Glutamatergic neuron (in vitro differentiated cells): Measurements from ENCODE around the gene PRCD. TPM values are rescaled to one million over a fixed set of nuclear protein-coding genes. Genes with fewer than 3 reads are reported as not detected.

Experiments
- DNase-seq: peaks from one replicate; pipeline ENCODE4 v3.0.0; 2022
- H3K27ac Mint-ChIP-seq: one replicate; pipeline ENCODE4 v1.8.0; 2020; ENCODE audit warnings: mild to moderate bottlenecking, mixed read lengths, inconsistent platforms; ENCODE audit not compliant: unreplicated experiment
- H3K27me3 Mint-ChIP-seq: one replicate; pipeline ENCODE4 v1.8.0; 2020; ENCODE audit warnings: mild to moderate bottlenecking, moderate library complexity, mixed read lengths, inconsistent platforms; ENCODE audit not compliant: unreplicated experiment
- H3K36me3 Mint-ChIP-seq: one replicate; pipeline ENCODE4 v1.8.0; 2020; ENCODE audit warnings: mild to moderate bottlenecking, mixed read lengths, inconsistent platforms; ENCODE audit not compliant: unreplicated experiment
- H3K4me1 Mint-ChIP-seq: one replicate; pipeline ENCODE4 v1.8.0; 2020; ENCODE audit warnings: mild to moderate bottlenecking, low read depth, mixed read lengths, inconsistent platforms; ENCODE audit not compliant: unreplicated experiment
- H3K4me3 Mint-ChIP-seq: one replicate; pipeline ENCODE4 v1.8.0; 2020; ENCODE audit warnings: mild to moderate bottlenecking, mixed read lengths, inconsistent platforms; ENCODE audit not compliant: unreplicated experiment
- H3K9me3 Mint-ChIP-seq: one replicate; pipeline ENCODE4 v1.8.0; 2020; ENCODE audit warnings: mild to moderate bottlenecking, moderate library complexity, mixed read lengths, inconsistent platforms; ENCODE audit not compliant: unreplicated experiment
- total RNA-seq: library from RNA; stranded (reverse); fragmentation: NEBNext Ultra II Directional; extraction: Animal tissue kit (Norgen Biotek cat#: 25700); gene quantifications from one replicate; pipeline ENCODE4 v1.2.1, GENCODE V29; 2021; ENCODE audit not compliant: unreplicated experiment
- TF ChIP-seq, protein P1 (sequence below): fragments of 200-600 bp; sonication (generic); IDR thresholded peaks from one replicate; pipeline ENCODE4 v1.5.0; 2021; ENCODE audit not compliant: partially characterized antibody, unreplicated experiment

The PRCD gene
- total RNA-seq, 1 donor from 2014 or later = 1.4 TPM

DNA sequence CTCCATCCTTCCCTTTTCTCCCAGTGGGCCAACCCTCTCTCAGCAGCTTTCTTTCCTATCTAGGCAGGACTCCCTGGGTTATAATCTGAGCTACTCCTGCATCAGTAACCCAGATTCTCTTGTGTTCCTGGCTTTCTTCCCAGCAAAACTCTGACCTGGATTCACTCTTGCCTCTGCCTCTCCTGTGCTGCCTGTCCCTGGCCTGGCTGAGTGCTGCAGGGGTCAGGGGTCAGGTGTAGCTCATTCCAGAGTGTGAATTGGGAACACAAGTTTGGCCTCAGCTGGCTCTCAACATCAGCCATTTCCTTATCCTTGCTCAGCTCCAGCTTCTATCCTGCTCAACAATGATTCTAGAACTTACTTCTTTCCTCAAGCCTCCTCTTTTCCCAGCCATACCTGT, 48.3 kb downstream of the PRCD start:
- DNase-seq = no peak
- Mint-ChIP-seq H3K36me3 (peaks cover 6% of the 10 kb centered on the region), H3K27ac (no peak overlapping the region), H3K27me3 (peaks cover 18% of the 10 kb centered on the region), H3K9me3 (peaks cover 3% of the 10 kb centered on the region), H3K4me3 (no peak overlapping the region), H3K4me1 (peaks cover 16% of the 10 kb centered on the region)
- TF ChIP-seq, protein P1, sequence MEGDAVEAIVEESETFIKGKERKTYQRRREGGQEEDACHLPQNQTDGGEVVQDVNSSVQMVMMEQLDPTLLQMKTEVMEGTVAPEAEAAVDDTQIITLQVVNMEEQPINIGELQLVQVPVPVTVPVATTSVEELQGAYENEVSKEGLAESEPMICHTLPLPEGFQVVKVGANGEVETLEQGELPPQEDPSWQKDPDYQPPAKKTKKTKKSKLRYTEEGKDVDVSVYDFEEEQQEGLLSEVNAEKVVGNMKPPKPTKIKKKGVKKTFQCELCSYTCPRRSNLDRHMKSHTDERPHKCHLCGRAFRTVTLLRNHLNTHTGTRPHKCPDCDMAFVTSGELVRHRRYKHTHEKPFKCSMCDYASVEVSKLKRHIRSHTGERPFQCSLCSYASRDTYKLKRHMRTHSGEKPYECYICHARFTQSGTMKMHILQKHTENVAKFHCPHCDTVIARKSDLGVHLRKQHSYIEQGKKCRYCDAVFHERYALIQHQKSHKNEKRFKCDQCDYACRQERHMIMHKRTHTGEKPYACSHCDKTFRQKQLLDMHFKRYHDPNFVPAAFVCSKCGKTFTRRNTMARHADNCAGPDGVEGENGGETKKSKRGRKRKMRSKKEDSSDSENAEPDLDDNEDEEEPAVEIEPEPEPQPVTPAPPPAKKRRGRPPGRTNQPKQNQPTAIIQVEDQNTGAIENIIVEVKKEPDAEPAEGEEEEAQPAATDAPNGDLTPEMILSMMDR = no peak

DNA sequence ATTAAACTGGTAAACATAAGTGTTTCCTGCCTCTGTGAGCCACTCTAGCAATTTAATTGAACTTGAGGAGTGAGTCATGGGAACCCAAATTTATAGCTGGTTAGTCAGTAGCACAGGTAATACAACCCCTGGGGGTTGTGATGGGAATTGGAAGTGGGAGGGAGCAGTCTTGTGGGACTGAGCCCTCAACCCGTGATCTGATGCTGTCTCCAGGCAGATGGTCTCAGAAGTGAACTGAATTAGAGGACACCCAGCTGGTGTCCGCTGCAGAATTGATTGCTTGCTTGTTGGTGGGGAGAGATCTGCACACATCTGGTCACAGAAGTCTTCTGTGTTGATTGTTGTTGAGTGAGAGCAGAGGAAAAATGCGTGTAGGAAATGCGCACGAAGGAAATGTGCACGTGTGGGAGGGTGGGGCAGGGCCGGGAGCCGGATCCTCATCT, 53.6 kb downstream of the PRCD start:
- peak; percentile 63 for DNase-seq
- Mint-ChIP-seq H3K4me3 (peak overlapping the region; percentile 39), H3K9me3 (peaks cover 8% of the 10 kb centered on the region), H3K27me3 (peaks cover 13% of the 10 kb centered on the region), H3K4me1 (peaks cover 26% of the 10 kb centered on the region), H3K36me3 (peaks cover 4% of the 10 kb centered on the region), H3K27ac (peak overlapping the region; percentile 81)
- TF ChIP-seq, protein P1 = peak; percentile 34

DNA sequence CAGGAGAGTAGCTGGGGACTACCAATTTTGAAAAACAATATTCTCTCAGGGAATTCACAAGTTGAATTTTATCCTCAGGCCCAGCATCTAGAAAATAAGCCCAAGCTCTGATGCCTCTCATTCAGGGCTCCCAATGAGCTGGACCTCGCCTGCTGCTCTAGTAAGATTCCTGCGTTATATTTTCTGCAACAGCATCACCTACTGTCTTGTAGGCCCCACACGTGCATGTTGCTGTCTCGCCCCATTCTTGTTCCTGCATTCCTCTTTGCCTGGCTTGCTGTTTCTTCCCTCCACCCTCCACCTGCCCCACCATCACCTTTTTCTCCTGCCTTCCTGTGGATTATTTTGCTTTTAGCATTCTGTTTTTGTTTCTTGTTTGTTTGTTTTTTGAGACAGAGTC, 54.1 kb downstream of the PRCD start:
- DNase-seq = no peak
- H3K27ac Mint-ChIP-seq = peak overlapping the region; percentile 81
- peaks cover 12% of the 10 kb centered on the region for H3K27me3 Mint-ChIP-seq
- H3K9me3 Mint-ChIP-seq = peaks cover 8% of the 10 kb centered on the region
- H3K4me1 Mint-ChIP-seq = peaks cover 24% of the 10 kb centered on the region
- TF ChIP-seq, protein P1 = no peak
- peak overlapping the region; percentile 37 for H3K4me3 Mint-ChIP-seq
- H3K36me3 Mint-ChIP-seq = no peaks in the 10 kb centered on the region

DNA sequence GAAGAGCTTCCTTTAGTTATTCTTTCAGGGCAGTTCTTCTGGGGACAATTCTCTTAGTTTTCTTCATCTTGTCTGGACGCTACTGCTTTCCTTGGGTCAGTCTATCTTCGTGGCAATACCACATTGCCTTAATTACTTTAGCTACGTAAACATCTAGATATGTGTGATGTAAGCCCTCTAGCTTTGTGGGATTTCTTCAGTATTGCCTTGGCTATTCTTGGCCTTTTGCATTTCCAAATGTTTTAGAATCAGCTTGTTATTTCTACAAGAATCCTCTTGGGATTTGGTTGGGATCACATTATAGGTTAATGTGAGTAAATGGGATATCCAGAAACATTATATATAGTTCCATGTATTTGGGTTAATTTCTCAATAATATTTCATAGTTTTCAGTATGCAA, 54.8 kb downstream of the PRCD start:
- peaks cover 19% of the 10 kb centered on the region for H3K4me1 Mint-ChIP-seq
- DNase-seq = no peak
- peaks cover 12% of the 10 kb centered on the region for H3K27me3 Mint-ChIP-seq
- H3K36me3 Mint-ChIP-seq = no peaks in the 10 kb centered on the region
- H3K4me3 Mint-ChIP-seq = peak overlapping the region; percentile 36
- H3K9me3 Mint-ChIP-seq = peaks cover 8% of the 10 kb centered on the region
- TF ChIP-seq, protein P1 = no peak
- peak overlapping the region; percentile 81 for H3K27ac Mint-ChIP-seq

Other genes with a start within 250 kb of the PRCD start
- 12.2 TPM for gene QRICH2, start 231.8 kb upstream of the PRCD start, total RNA-seq
- gene PRPSAP1, start 186.1 kb upstream of the PRCD start, total RNA-seq = 68.5 TPM
- 3.1 TPM for gene SPHK1, start 155.4 kb upstream of the PRCD start, total RNA-seq
- gene UBE2O, start 86.9 kb upstream of the PRCD start, total RNA-seq = 94.3 TPM
- 0.39 TPM for gene AANAT, start 72.4 kb upstream of the PRCD start, total RNA-seq
- gene RHBDF2, start 38.6 kb upstream of the PRCD start, total RNA-seq = 1.9 TPM
- 20.4 TPM for gene CYGB, start 2.3 kb upstream of the PRCD start, total RNA-seq
- 0.32 TPM for gene ST6GALNAC2, start 45.8 kb downstream of the PRCD start, total RNA-seq
- gene ST6GALNAC1, start 103.7 kb downstream of the PRCD start, total RNA-seq = not detected
- gene MXRA7, start 170.9 kb downstream of the PRCD start, total RNA-seq = 236 TPM
- 39.0 TPM for gene JMJD6, start 186.6 kb downstream of the PRCD start, total RNA-seq
- gene METTL23, start 186.8 kb downstream of the PRCD start, total RNA-seq = 24.3 TPM
- 188 TPM for gene SRSF2, start 197.3 kb downstream of the PRCD start, total RNA-seq
- 33.7 TPM for gene MFSD11, start 198.1 kb downstream of the PRCD start, total RNA-seq